NT2/D1 (cell line): Measurements from ENCODE around the gene RPGRIP1.
"Not testable (repeated sequence)": the region's sequence is repeated elsewhere in the genome, so short reads cannot be mapped to it uniquely, and the experiment has no call there.

Experiments used
- DNase-seq: peaks from one replicate; pipeline ENCODE4 v3.0.0-alpha.2; 2011; ENCODE audit warnings: low read depth, low spot score
- H3K27me3 ChIP-seq: 2 replicates; pipeline ENCODE4 v1.6.0; 2011; ENCODE audit warnings: mild to moderate bottlenecking; ENCODE audit not compliant: insufficient read length, insufficient read depth
- H3K36me3 ChIP-seq: 2 replicates; pipeline ENCODE4 v1.6.1; 2011; ENCODE audit warnings: mild to moderate bottlenecking, low read length, mixed read lengths; ENCODE audit not compliant: insufficient read depth, insufficient read length
- H3K4me1 ChIP-seq: 2 replicates; pipeline ENCODE4 v1.5.1; 2011; ENCODE audit not compliant: insufficient read depth, insufficient read length
- H3K4me3 ChIP-seq: 2 replicates; pipeline ENCODE4 v1.5.1; 2011; ENCODE audit warnings: low read depth; ENCODE audit not compliant: insufficient read length
- H3K9ac ChIP-seq: 2 replicates; pipeline ENCODE4 v1.6.0; 2011; ENCODE audit warnings: low read depth; ENCODE audit not compliant: insufficient read length
- H3K9me3 ChIP-seq: 2 replicates; pipeline ENCODE4 v1.5.1; 2011; ENCODE audit warnings: mild to moderate bottlenecking, low read length; ENCODE audit not compliant: insufficient read depth
- SUZ12 ChIP-seq: IDR thresholded peaks from 2 replicates; pipeline ENCODE4 v1.6.1; 2011; ENCODE audit not compliant: insufficient read length, insufficient read depth; ENCODE audit errors: extremely low read depth
- YY1 ChIP-seq: IDR thresholded peaks from 2 replicates; pipeline ENCODE4 v1.6.1; 2011; ENCODE audit not compliant: insufficient read length, insufficient read depth
- ZNF274 ChIP-seq: IDR thresholded peaks from 2 replicates; pipeline ENCODE4 v1.6.1; 2011; ENCODE audit warnings: mild to moderate bottlenecking, low read depth, low read length

RPGRIP1 gene

DNA sequence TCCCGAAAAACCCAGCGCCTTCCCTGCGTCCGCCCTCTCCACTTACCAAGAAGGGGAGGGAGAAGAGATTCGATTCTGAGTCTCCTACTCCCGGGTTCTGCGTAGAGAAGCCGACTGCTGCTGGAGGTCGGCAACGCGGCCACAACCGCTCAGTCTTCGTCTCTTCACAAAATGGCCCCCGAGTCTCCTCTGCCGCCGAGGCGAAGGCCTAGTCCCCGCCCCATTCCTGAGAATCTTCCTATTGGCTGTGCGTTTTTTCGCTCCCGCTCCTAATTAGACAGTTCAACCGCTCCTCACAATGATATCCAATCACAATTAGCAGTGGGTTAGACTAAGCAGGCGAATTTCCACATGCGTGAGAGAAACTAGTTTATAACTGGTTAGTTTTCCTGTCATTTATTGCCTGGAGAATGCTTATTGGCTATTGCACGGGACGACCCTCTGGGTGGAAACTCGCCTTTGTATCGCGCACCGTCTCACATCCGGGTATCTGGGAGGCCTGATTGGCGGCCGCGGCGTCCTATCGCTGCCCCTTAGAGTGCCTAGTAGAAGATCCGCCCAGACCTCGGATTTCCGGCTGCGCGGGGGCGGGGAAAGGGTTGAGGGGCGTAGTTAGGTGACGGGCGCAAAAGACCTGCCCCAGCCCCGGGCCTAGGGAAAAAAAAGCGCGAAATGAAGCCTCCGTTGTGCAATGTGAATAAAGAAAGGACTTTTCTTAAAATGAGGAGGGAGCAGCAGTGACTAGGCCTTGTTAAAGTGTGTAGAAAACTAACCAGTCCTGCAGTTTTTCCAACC is 10.4 kb upstream of the RPGRIP1 start, which contains the start of gene HNRNPC:
TSS of gene HNRNPC (minus strand) at position 191 of the 795 bp plus-strand sequence. CDS start 35,249 bp downstream, outside the sequence.
- Histone ChIP-seq H3K4me3 (peak within 1 kb of the TSS; percentile 96), H3K9ac (peak within 1 kb of the TSS; percentile 98), H3K36me3 (peaks cover 42% of the 10 kb centered on the region), H3K4me1 (no peaks in the 10 kb centered on the region), H3K9me3 (no peaks in the 10 kb centered on the region), H3K27me3 (no peaks in the 10 kb centered on the region)
- TF ChIP-seq ZNF274 = no peak
- peak; percentile 79 for TF ChIP-seq YY1
- TF ChIP-seq SUZ12 = no peak
- peak; percentile 98 for DNase-seq

DNA sequence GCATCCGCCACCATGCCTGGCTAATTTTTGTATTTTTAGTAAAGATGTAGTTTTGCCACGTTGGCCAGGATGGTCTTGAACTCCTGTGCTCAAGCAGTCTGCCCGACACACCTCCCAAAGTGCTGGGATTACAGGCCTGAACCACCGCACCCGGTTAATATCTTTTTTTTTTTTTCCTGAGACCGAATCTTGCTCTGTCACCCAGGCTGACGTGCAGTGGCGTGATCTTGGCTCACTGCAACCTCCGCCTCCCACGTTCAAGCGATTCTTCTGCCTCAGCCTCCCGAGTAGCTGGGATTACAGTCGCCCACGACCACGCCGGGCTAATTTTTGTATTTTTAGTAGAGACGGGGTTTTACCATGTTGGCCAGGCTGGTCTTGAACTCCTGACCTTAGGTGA is 7.2 kb upstream of the RPGRIP1 start:
- not testable (repeated sequence) for H3K9ac ChIP-seq, DNase-seq, H3K27me3 ChIP-seq, H3K4me3 ChIP-seq, H3K4me1 ChIP-seq, H3K9me3 ChIP-seq
- H3K36me3 ChIP-seq = peaks cover 13% of the 10 kb centered on the region

DNA sequence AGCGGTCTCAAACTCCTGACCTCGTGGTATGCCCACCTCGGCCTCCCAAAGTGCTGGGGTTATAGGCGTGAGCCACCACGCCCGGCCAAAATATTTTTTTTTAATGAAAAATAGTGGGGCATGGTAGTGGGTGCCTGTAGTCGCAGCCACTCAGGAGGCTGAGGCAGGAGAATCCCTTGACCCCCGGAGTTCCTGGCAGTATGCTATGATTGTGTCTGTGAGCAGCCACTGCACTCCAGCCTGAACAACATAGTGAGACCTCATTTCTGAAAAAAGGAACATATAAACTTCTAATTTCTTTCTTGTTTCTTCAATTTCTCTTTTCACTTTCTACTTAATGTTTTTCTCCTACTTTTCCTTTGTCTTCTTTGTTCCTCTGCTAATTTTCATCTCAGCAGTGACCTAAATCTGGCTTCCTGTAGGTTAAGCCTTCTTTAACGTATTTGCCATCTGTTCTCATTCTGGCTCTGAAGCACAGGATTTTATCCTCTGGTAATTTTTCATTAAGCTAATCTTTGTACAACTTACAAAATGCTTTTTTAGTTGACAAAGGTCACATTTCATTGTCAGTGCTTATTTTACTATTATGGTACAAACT is 4.5 kb upstream of the RPGRIP1 start:
- H3K9me3 ChIP-seq = no peaks in the 10 kb centered on the region
- H3K27me3 ChIP-seq = no peaks in the 10 kb centered on the region
- no peaks in the 10 kb centered on the region for H3K4me1 ChIP-seq
- H3K36me3 ChIP-seq = no peaks in the 10 kb centered on the region
- DNase-seq = no peak
- no peak overlapping the region for H3K9ac ChIP-seq
- no peak overlapping the region for H3K4me3 ChIP-seq
- TF ChIP-seq ZNF274 = no peak
- TF ChIP-seq YY1 = no peak
- no peak for TF ChIP-seq SUZ12

DNA sequence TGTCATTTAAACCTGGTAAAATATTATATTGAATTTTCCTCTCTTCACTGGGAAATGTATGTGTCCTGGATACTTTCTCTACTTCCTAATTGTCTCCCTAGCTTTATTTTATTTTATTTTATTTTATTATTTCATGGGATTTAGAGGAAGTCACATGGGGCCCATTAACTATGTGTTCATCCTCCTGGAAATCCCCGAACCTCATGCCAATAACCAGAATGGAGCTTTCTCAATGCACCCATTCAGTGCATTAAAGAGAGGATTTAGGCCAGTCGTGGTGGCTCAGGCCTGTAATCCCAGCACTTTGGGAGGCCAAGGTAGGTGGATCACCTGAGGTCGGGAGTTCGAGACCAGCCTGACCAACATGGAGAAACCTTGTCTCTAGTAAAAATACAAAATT is 1.3 kb upstream of the RPGRIP1 start:
- Histone ChIP-seq H3K4me3 (no peak overlapping the region), H3K9me3 (no peaks in the 10 kb centered on the region), H3K36me3 (no peaks in the 10 kb centered on the region), H3K27me3 (no peaks in the 10 kb centered on the region), H3K9ac (no peak overlapping the region), H3K4me1 (no peaks in the 10 kb centered on the region)
- DNase-seq = no peak
- TF ChIP-seq YY1 (no peak), ZNF274 (no peak), SUZ12 (no peak)

DNA sequence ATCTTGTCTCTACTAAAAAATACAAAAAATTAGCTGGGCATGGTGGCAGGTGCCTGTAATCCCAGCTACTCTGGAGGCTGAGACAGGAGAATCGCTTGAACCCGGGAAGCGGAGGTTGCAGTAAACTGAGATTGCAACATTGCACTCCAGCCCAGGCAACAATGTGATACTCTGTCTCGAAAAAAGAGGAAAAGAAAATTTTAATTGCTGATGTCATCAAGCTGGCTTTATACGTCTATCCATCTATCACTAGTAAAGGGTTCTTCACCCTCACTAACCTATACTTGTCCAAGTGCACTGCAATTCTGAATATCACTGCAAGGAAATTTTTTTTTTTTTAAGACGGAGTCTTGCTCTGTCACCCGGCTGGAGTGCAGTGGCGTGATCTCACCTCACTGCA is 2.0 kb downstream of the RPGRIP1 start:
- not testable (repeated sequence) for H3K36me3 ChIP-seq, H3K27me3 ChIP-seq, H3K4me1 ChIP-seq, H3K4me3 ChIP-seq, H3K9me3 ChIP-seq, H3K9ac ChIP-seq, DNase-seq

DNA sequence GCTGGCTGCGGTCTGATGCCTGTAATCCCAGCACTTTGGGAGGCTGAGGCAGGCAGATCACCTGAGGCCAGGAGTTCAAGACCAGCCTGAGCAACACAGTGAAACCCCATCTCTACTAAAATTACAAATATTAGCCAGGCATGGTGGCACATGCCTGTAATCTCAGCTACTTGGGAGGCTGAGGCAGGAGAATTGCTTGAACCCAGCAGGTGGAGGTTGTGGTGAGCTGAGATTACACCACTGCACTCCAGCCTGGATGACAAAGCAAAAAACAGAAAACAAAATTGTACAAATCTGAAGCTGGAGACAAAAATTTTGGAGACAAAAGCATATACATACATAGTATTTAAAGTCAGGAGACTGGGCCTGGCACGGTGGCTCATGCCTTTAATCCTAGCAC is 6.6 kb downstream of the RPGRIP1 start:
- not testable (repeated sequence) for H3K36me3 ChIP-seq, H3K27me3 ChIP-seq, H3K4me3 ChIP-seq, H3K9me3 ChIP-seq, H3K9ac ChIP-seq, H3K4me1 ChIP-seq, DNase-seq

DNA sequence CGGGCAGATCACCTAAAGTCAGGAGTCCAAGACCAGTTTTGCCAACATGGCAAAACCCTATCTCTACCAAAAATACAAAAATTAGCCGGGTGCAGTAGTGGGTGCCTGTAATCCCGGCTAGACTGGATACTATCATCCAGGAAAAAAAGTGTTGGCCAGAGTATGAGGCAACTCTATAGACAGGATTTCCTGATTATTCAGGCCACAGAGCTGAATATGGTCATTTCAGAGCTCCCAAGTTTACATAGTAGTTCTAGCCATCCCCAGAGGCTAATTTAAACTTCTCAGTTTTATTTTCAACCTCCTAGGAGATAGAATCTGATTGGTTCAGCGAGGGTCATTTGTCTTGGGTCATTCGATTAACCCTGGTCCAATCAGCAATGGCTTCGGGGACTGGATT is 7.3 kb downstream of the RPGRIP1 start:
- no peaks in the 10 kb centered on the region for H3K27me3 ChIP-seq
- no peaks in the 10 kb centered on the region for H3K9me3 ChIP-seq
- H3K4me1 ChIP-seq = no peaks in the 10 kb centered on the region
- DNase-seq = no peak
- H3K9ac ChIP-seq = no peak overlapping the region
- TF ChIP-seq SUZ12 (no peak), ZNF274 (no peak), YY1 (no peak)
- no peaks in the 10 kb centered on the region for H3K36me3 ChIP-seq
- H3K4me3 ChIP-seq = no peak overlapping the region

DNA sequence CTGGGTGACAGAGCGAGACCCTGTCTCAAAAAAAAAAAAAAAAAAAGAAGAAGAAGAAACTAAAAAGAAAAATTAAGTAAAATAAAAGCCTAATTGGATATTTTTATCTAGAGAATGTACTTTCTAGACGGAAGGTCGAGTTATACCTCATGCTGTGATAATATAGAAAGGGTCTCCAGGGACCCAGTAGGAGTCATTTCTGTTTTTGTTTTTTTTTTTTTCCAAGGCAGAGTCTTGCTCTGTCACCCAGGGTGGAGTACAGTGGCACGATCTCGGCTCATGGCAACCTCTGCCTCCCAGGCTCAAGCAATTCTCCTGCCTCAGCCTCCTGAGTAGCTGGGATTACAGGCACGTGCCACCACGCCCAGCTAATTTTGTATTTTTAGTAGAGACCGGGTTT is 14.1 kb downstream of the RPGRIP1 start:
- H3K9ac ChIP-seq, H3K9me3 ChIP-seq, DNase-seq: not testable (repeated sequence)

More for the DNA sequence above, 14.1 kb downstream of the RPGRIP1 start:
- not testable (repeated sequence) for H3K4me3 ChIP-seq, H3K27me3 ChIP-seq, H3K4me1 ChIP-seq, H3K36me3 ChIP-seq
